Rectal smooth muscle tissue (tissue), 1 donor: ENCODE data around the gene PACRG.

Source experiments
- H3K27ac ChIP-seq: one replicate; pipeline ENCODE4 v1.7.0; 2013; ENCODE audit warnings: low read depth, low read length, inconsistent platforms
- H3K27me3 ChIP-seq: one replicate; pipeline ENCODE4 v1.7.0; 2013; ENCODE audit warnings: low read length; ENCODE audit not compliant: control insufficient read depth, insufficient read depth
- H3K36me3 ChIP-seq: one replicate; pipeline ENCODE4 v1.7.0; 2013; ENCODE audit warnings: low read length; ENCODE audit not compliant: control insufficient read depth, insufficient read depth
- H3K4me1 ChIP-seq: one replicate; pipeline ENCODE4 v1.7.0; 2013; ENCODE audit warnings: low read length; ENCODE audit not compliant: control insufficient read depth, insufficient read depth
- H3K4me3 ChIP-seq: one replicate; pipeline ENCODE4 v1.7.0; 2013; ENCODE audit warnings: low read length
- H3K9ac ChIP-seq: one replicate; pipeline ENCODE4 v1.7.0; 2013; ENCODE audit warnings: low read length

PACRG gene

GRCh38 chr6:163148451-163149278, 420.9 kb downstream of the PACRG start:
- no peak overlapping the region for H3K27ac ChIP-seq
- no peak overlapping the region for H3K4me3 ChIP-seq
- no peaks in the 10 kb centered on the region for H3K36me3 ChIP-seq
- H3K9ac ChIP-seq = no peak overlapping the region
- H3K27me3 ChIP-seq = no peaks in the 10 kb centered on the region
- no peaks in the 10 kb centered on the region for H3K4me1 ChIP-seq

GRCh38 chr6:163149279-163149848, 421.6 kb downstream of the PACRG start:
- H3K4me1 ChIP-seq = no peaks in the 10 kb centered on the region
- no peak overlapping the region for H3K9ac ChIP-seq
- H3K27me3 ChIP-seq = no peaks in the 10 kb centered on the region
- H3K36me3 ChIP-seq = no peaks in the 10 kb centered on the region
- no peak overlapping the region for H3K4me3 ChIP-seq
- H3K27ac ChIP-seq = no peak overlapping the region

GRCh38 chr6:163151212-163151611, 423.4 kb downstream of the PACRG start:
- Histone ChIP-seq H3K36me3 (no peaks in the 10 kb centered on the region), H3K9ac (no peak overlapping the region), H3K4me1 (no peaks in the 10 kb centered on the region), H3K4me3 (no peak overlapping the region), H3K27ac (no peak overlapping the region), H3K27me3 (no peaks in the 10 kb centered on the region)

GRCh38 chr6:163152701-163153100, 424.9 kb downstream of the PACRG start:
- Histone ChIP-seq H3K4me1 (no peaks in the 10 kb centered on the region), H3K27me3 (no peaks in the 10 kb centered on the region), H3K4me3 (no peak overlapping the region), H3K36me3 (no peaks in the 10 kb centered on the region), H3K27ac (no peak overlapping the region), H3K9ac (no peak overlapping the region)

- Histone ChIP-seq H3K9ac (no peak overlapping the region), H3K36me3 (no peaks in the 10 kb centered on the region), H3K4me1 (no peaks in the 10 kb centered on the region), H3K27ac (no peak overlapping the region), H3K27me3 (no peaks in the 10 kb centered on the region), H3K4me3 (no peak overlapping the region)
Measured at GRCh38 chr6:163159110-163159509, 431.3 kb downstream of the PACRG start.

- Histone ChIP-seq H3K4me1 (no peaks in the 10 kb centered on the region), H3K27ac (no peak overlapping the region), H3K4me3 (no peak overlapping the region)
Measured at GRCh38 chr6:163159689-163160088, 431.9 kb downstream of the PACRG start.

GRCh38 chr6:163162007-163162873, 434.5 kb downstream of the PACRG start:
- Histone ChIP-seq H3K27me3 (no peaks in the 10 kb centered on the region), H3K4me1 (no peaks in the 10 kb centered on the region), H3K27ac (no peak overlapping the region), H3K36me3 (no peaks in the 10 kb centered on the region), H3K4me3 (no peak overlapping the region), H3K9ac (no peak overlapping the region)

More at GRCh38 chr6:163159689-163160088, 431.9 kb downstream of the PACRG start:
- Histone ChIP-seq H3K9ac (no peak overlapping the region), H3K36me3 (no peaks in the 10 kb centered on the region), H3K27me3 (no peaks in the 10 kb centered on the region)

- Histone ChIP-seq H3K9ac (no peak overlapping the region), H3K27ac (no peak overlapping the region), H3K36me3 (no peaks in the 10 kb centered on the region), H3K4me3 (no peak overlapping the region), H3K4me1 (no peaks in the 10 kb centered on the region), H3K27me3 (no peaks in the 10 kb centered on the region)
Measured at GRCh38 chr6:163162874-163163213, 435.1 kb downstream of the PACRG start.

- no peak overlapping the region for H3K27ac ChIP-seq
- no peaks in the 10 kb centered on the region for H3K4me1 ChIP-seq
- H3K27me3 ChIP-seq = no peaks in the 10 kb centered on the region
- no peaks in the 10 kb centered on the region for H3K36me3 ChIP-seq
- H3K9ac ChIP-seq = no peak overlapping the region
- no peak overlapping the region for H3K4me3 ChIP-seq
Measured at GRCh38 chr6:163164175-163164900, 436.6 kb downstream of the PACRG start.

GRCh38 chr6:163165155-163165910, 437.6 kb downstream of the PACRG start:
- no peak overlapping the region for H3K9ac ChIP-seq
- H3K36me3 ChIP-seq = no peaks in the 10 kb centered on the region
- no peaks in the 10 kb centered on the region for H3K27me3 ChIP-seq
- H3K4me1 ChIP-seq = no peaks in the 10 kb centered on the region
- H3K27ac ChIP-seq = no peak overlapping the region
- no peak overlapping the region for H3K4me3 ChIP-seq

- no peaks in the 10 kb centered on the region for H3K4me1 ChIP-seq
- no peak overlapping the region for H3K9ac ChIP-seq
- H3K36me3 ChIP-seq = no peaks in the 10 kb centered on the region
- H3K4me3 ChIP-seq = no peak overlapping the region
- H3K27ac ChIP-seq = no peak overlapping the region
- H3K27me3 ChIP-seq = no peaks in the 10 kb centered on the region
Measured at GRCh38 chr6:163165922-163166321, 438.1 kb downstream of the PACRG start.
